HG02610 (cell line): ENCODE results near the gene SLC4A2.
"Not testable (repeated sequence)": the region's sequence is repeated elsewhere in the genome, so short reads cannot be mapped to it uniquely, and the experiment has no call there.

Source experiments
- ATAC-seq: cut with Tn5 transposase; IDR thresholded peaks from one replicate; pipeline ENCODE4 v1.9.1; 2021; ENCODE audit warnings: mild to moderate bottlenecking, moderate library complexity; ENCODE audit not compliant: unreplicated experiment

SLC4A2 gene

GRCh38 chr7:151025924-151026671 lies 33.3 kb upstream of the SLC4A2 start:
- ATAC-seq, result no peak

- ATAC-seq, result not testable (repeated sequence)
Measured at GRCh38 chr7:151026771-151027727, 32.3 kb upstream of the SLC4A2 start.

- ATAC-seq, result peak; percentile 1
Measured at GRCh38 chr7:151027728-151028130, 31.7 kb upstream of the SLC4A2 start.

GRCh38 chr7:151028131-151028947 lies 31.1 kb upstream of the SLC4A2 start, which contains the start of gene ABCB8:
TSS of gene ABCB8 (plus strand) at chr7:151028450. CDS start at chr7:151028516, 66 bp downstream.
- peak; percentile 98 for ATAC-seq

- no peak for ATAC-seq
Measured at GRCh38 chr7:151028948-151029501, 30.4 kb upstream of the SLC4A2 start.

- no peak for ATAC-seq
Measured at GRCh38 chr7:151031011-151031410, 28.4 kb upstream of the SLC4A2 start.

- ATAC-seq, result no peak
Measured at GRCh38 chr7:151032936-151033863, 26.2 kb upstream of the SLC4A2 start.

GRCh38 chr7:151033864-151034249 lies 25.5 kb upstream of the SLC4A2 start:
- no peak for ATAC-seq

GRCh38 chr7:151034312-151035025 lies 24.9 kb upstream of the SLC4A2 start:
- ATAC-seq, result no peak

GRCh38 chr7:151035026-151035717 lies 24.2 kb upstream of the SLC4A2 start:
- ATAC-seq, result no peak

GRCh38 chr7:151035902-151036301 lies 23.5 kb upstream of the SLC4A2 start:
- no peak for ATAC-seq

GRCh38 chr7:151038951-151039849 lies 20.2 kb upstream of the SLC4A2 start:
- no peak for ATAC-seq

- no peak for ATAC-seq
Measured at GRCh38 chr7:151039850-151040548, 19.4 kb upstream of the SLC4A2 start.

GRCh38 chr7:151040616-151041375 lies 18.6 kb upstream of the SLC4A2 start:
- no peak for ATAC-seq

GRCh38 chr7:151043449-151043848 lies 15.9 kb upstream of the SLC4A2 start:
- not testable (repeated sequence) for ATAC-seq

GRCh38 chr7:151043959-151044358 lies 15.4 kb upstream of the SLC4A2 start:
- no peak for ATAC-seq
